GM19324 (cell line): ENCODE results near the gene SLC4A2.
"Not testable (repeated sequence)": the region's sequence is repeated elsewhere in the genome, so short reads cannot be mapped to it uniquely, and the experiment has no call there.

Source experiments
- ATAC-seq: cut with Tn5 transposase; IDR thresholded peaks from one replicate; pipeline ENCODE4 v1.9.1; 2021; ENCODE audit warnings: mild to moderate bottlenecking, moderate library complexity; ENCODE audit not compliant: unreplicated experiment, low FRiP score

SLC4A2 gene

GRCh38 chr7:151043449-151043848 lies 15.9 kb upstream of the SLC4A2 start:
- ATAC-seq, result not testable (repeated sequence)

- no peak for ATAC-seq
Observed at GRCh38 chr7:151043959-151044358, 15.4 kb upstream of the SLC4A2 start.

DNA sequence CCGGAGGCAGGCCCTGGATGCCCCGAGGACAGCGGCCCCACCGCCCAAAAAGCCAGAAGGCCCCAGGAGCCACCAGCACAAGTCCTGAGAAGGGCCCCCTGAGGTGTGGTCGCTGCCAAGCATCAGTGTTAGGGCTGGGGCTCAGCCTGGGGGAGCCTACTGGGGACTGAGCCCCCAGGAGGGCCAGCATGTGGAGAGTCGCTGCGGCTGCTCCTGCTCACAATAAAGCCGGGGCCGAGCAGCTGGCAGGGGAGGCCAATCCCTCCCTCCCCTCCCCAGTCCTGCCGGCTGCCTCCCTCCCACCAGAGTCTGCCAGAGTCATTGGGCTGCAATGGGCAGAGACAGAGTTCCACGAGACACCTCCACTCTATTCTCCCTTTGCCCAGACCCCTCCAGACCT lies 14.1 kb upstream of the SLC4A2 start:
- ATAC-seq, result no peak

- no peak for ATAC-seq
Observed at GRCh38 chr7:151045967-151046366, 13.4 kb upstream of the SLC4A2 start.

- no peak for ATAC-seq
Observed at GRCh38 chr7:151046603-151047573, 12.5 kb upstream of the SLC4A2 start.

DNA sequence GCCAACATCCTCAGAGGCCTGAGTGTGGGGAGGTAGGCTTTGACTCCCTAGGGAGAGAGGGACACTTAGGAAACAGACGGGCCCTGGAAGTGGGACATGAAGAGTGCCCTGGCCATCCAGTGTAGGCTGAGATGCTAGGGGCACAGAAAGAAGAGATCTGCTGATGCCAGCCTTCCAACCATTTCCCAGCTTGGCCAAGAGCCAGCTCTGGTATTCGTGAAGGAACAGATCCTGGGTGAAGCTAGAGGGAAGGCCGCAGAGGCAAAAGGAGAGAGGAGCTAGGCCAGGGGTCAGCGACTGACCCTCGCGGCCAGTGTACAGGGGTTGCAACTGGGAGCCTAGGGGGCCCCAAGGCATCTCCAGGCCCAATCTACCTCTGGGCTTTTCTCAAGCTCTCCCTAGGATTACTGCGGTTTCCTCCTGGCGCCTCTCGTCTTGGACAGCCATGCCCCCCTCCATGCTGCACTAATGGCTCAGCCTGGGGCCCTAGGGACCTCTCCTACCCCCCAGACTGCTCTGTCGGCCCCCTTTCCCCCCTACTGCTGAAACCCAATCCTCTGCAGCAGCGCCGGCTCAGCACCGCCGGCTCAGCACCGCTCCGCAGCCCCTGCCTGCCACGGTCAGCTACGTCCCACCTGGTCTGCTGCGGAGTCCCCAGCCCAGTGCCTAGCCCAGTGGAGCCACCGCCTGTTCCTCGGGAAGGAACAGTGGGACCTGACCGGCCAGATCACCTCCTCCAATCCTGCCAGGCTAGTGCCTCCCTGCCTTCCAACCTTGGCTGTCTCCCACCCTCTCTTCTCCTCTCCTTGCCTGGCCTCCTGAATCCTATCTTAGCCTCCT lies 11.2 kb upstream of the SLC4A2 start, which contains the start of gene ASIC3:
TSS of gene ASIC3 (plus strand) at position 556 of the 840 bp plus-strand sequence. CDS start 355 bp downstream, outside the sequence.
- no peak for ATAC-seq

DNA sequence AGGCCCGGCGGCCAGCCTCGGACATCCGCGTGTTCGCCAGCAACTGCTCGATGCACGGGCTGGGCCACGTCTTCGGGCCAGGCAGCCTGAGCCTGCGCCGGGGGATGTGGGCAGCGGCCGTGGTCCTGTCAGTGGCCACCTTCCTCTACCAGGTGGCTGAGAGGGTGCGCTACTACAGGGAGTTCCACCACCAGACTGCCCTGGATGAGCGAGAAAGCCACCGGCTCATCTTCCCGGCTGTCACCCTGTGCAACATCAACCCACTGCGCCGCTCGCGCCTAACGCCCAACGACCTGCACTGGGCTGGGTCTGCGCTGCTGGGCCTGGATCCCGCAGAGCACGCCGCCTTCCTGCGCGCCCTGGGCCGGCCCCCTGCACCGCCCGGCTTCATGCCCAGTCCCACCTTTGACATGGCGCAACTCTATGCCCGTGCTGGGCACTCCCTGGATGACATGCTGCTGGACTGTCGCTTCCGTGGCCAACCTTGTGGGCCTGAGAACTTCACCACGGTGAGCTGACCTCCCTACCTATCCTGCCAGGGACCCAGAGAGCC lies 10.4 kb upstream of the SLC4A2 start:
- no peak for ATAC-seq

GRCh38 chr7:151051108-151051507 lies 8.3 kb upstream of the SLC4A2 start:
- no peak for ATAC-seq

DNA sequence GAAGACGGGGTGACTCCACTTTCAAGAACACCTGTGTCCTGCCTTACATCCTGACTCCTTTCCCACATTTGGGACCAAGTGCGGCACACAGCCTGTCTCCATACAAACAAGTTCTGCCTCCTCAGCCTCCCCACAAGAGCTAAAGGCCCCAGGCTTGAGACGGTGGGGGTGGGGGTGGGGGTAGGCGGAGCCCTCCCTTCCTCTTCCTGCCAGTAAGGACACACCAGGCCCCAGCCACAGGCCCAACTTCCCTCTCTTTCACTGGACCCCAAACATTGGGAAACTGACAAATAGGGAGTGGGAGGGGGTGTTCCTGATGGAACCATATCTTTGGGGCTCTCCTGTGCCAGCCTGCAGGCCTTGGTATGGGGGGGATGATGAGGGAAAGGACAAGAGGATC lies 6.3 kb upstream of the SLC4A2 start:
- ATAC-seq, result no peak

- ATAC-seq, result no peak
Observed at GRCh38 chr7:151053751-151054150, 5.6 kb upstream of the SLC4A2 start.

- ATAC-seq, result no peak
Observed at GRCh38 chr7:151056283-151056665, 3.1 kb upstream of the SLC4A2 start.

- ATAC-seq, result no peak
Observed at GRCh38 chr7:151056666-151057505, 2.5 kb upstream of the SLC4A2 start.

DNA sequence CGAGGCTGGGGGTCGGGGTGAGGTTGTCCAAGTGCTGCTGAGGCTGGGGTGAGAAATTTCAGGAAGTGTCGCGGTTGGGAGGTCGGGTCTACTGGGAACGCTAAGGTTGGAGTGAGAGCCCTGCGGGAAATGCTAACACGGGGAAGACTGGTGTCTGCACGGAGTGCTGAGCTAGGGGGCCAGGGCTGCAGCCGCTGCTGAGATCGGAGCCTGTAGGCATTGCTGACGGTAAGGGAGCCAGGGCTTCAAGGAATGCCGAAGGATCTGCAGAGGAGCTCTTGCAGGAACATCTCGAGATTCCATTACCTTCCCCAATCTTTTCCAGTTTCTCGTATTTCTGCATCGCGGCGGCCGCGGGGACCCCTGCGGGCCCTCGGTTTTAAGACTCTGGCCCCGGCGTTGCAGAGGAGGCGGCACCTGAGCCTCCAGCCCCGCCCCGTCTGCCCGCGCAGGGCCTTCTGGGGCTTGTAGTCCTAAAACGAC lies 1.8 kb upstream of the SLC4A2 start, which contains the start of gene CDK5:
TSS of gene CDK5 (minus strand) at position 392 of the 483 bp plus-strand sequence. CDS start at position 343, 49 bp downstream.
- peak; percentile 7 for ATAC-seq

- peak; percentile 86 for ATAC-seq
Observed at GRCh38 chr7:151057989-151058780, 1.2 kb upstream of the SLC4A2 start.

GRCh38 chr7:151058781-151059366 lies 515 bp upstream of the SLC4A2 start:
- ATAC-seq, result no peak

- no peak for ATAC-seq
Observed at GRCh38 chr7:151060113-151060415, 675 bp downstream of the SLC4A2 start.

DNA sequence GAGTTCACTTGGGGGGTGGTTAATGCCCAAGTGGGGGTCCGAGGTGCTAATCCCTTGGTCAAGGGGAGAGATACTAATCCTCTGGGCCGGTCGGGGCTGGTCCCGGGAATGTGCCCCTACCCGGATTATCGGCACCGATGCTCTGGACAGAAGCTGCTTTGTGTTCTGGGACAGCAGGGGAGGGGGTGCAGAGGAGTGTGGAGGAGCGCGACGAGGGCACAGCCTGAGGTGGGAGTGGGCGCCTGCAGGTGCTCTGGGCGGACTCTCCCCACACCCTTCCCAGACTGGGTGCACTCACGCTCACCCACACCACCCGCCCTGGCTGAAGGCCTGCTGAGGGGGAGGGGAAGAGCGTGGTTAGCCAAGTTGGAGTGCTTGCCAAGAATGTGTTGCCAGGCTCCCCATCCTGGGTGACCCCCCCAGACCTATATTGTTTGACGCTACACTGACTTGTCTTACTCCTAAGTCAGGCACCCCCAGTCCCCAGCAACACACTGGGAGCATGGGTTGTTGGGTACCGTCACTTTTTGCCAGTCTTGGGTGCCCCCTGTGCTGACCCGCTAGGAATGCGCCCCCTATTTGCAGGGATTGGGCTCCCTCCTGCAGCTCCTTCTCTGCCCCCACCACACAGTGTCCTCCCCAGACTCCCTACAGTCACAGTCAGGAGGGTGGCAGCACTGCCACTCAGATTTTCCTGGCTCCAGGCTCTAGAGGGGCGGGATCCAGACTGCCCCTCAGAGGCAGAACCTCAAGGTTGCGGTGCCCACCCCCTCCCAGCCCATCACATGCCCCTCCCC lies 1.2 kb downstream of the SLC4A2 start:
- no peak for ATAC-seq
